NT2/D1 (cell line): ENCODE results near the gene SKOR2.

Experiments used
- SUZ12 ChIP-seq: IDR thresholded peaks from 2 replicates; pipeline ENCODE4 v1.6.1; 2011; ENCODE audit not compliant: insufficient read length, insufficient read depth; ENCODE audit errors: extremely low read depth
- YY1 ChIP-seq: IDR thresholded peaks from 2 replicates; pipeline ENCODE4 v1.6.1; 2011; ENCODE audit not compliant: insufficient read length, insufficient read depth
- ZNF274 ChIP-seq: IDR thresholded peaks from 2 replicates; pipeline ENCODE4 v1.6.1; 2011; ENCODE audit warnings: mild to moderate bottlenecking, low read depth, low read length

- TF ChIP-seq YY1 (no peak), SUZ12 (no peak), ZNF274 (no peak)
Measured at GRCh38 chr18:47248115-47248603, 3.3 kb downstream of the SKOR2 start.
